CD4-positive, alpha-beta T cell treated with Interleukin-17A for 1 hour (primary cell): ENCODE data around the gene PSMC5.
A peak's percentile ranks its signal among the peaks of the same experiment; 100 is the strongest.
"Not testable (repeated sequence)": the region's sequence is repeated elsewhere in the genome, so short reads cannot be mapped to it uniquely, and the experiment has no call there.

Experiments
- DNase-seq: peaks from one replicate; pipeline ENCODE4 v3.0.0-alpha.2; 2020

Gene PSMC5

DNA sequence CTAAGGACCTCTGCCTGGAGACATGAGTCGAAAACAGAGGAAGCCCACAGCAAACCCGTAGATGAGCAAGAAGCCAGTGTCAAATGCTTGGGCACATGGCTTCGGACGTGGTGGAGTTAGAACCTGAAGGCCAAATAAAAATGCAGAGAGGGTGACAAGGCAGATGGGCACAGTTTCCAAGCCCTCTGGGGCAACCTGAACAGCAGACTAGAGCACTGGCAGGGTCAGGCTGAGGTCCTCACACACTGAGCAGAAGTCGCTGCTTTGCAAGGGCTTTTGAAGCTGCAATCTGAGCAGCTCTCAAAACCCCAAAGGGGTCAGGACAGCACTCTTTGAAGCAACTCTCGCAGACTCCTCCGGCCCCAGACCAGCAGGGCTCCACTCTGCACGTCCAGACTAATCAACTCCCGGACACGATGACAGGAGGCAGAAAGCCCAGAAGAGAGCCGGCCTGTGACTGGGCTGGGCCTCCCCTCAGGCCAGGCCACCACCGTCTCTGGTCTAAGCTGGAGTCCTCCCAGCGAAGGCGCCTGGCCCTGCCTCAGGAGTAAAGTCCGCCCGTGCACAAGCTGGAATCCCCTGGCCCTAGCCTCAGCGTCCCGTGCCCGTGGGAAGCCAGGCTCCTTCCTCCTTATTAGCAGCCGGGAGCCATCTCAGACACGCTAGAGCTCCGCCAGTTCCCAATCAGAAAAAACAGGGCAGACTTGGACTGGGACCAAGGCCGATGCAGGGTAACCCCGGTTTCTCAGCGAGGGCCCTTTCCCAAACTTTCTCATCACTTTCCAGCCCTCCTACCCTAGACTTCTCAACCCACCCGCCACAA, 14.3 kb downstream of the PSMC5 start:
- no peak for DNase-seq

DNA sequence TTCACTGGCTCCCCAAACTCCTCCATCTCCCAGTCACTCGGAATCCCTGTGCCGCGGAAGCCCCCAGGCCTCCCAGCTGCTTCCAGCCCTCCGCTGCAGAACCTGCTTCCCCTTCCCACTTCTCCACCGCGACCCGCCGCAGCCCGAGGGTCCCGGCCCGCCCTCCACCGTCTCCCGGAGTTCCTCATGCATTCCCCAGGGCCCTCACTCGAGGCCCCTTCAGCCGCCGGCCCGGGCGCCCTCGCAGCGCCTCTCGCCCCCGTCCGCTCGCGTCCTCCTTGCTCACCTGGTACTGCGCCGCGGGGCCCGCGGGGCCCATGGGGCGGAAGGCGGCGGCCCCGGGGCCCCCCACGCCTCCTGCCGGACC, 14.9 kb downstream of the PSMC5 start:
- DNase-seq: no peak

DNA sequence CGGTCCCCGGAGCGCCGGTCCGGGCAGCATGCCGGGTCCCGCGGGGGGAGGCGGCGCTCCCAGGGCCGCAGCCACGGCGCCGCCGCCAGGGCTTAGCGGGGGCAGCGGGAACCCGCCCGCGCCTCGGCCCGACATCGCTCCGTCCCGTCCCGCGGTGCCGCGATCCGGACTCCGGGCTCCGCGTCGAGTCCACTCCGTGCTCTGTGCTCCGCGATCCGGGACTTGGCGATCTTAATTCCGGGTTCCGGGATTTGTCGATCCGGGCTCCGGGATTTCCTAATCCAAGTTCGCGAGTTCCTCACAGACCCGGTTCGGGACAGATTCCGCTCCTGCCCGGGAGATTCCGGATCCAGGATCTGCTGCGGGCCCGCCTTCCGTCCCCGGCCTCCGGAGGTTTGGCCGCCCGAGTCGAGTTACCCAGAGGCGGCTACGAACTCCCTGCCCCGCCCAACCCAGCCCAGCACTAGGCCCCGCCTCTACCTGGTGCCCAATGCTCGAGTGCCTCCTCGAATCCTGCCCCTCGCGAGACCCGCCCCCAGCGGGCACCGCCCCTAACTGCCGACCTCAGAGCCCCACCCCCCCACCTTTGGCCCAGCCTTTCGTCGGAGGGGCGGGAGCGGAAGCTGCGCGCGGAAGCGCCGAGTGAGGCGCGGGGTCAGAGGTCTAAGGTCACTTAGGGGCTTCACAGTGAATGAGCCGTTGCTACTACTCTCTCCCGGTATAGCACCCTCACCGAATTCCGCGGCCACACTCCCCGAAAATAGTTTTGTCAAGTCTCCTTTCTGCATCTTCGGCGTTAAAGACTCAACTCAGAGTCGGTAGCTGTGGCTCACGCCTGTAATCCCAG, 15.5 kb downstream of the PSMC5 start, which contains the start of gene SMARCD2:
Gene SMARCD2 (minus strand): TSS at position 146 of the 847 bp plus-strand sequence. CDS start 11 bp downstream, at position 135.
- peak; percentile 99 for DNase-seq

DNA sequence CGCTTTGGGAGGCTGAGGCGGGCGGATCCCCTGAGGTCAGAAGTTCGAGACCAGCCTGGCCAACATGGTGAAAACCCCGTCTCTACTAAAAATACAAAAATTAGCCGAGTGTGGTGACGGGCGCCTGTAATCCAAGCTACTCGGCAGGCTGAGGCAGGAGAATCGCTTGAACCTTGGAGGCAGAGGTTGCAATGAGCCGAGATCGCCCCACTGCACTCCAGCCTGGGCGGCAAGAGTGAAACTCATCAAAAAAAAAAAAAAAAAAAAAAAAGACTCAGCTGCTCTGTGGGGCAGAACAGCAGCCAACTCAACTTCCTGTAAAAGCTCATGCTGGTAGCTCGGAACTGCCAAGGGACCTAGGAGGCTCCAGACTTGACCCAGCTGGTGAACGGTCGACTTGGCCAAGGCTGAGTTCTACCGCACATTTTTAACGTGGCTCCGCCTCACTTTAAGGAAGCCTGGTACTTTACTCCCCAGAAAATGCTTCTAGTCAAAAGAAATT, 16.2 kb downstream of the PSMC5 start:
- DNase-seq: peak; percentile 52

DNA sequence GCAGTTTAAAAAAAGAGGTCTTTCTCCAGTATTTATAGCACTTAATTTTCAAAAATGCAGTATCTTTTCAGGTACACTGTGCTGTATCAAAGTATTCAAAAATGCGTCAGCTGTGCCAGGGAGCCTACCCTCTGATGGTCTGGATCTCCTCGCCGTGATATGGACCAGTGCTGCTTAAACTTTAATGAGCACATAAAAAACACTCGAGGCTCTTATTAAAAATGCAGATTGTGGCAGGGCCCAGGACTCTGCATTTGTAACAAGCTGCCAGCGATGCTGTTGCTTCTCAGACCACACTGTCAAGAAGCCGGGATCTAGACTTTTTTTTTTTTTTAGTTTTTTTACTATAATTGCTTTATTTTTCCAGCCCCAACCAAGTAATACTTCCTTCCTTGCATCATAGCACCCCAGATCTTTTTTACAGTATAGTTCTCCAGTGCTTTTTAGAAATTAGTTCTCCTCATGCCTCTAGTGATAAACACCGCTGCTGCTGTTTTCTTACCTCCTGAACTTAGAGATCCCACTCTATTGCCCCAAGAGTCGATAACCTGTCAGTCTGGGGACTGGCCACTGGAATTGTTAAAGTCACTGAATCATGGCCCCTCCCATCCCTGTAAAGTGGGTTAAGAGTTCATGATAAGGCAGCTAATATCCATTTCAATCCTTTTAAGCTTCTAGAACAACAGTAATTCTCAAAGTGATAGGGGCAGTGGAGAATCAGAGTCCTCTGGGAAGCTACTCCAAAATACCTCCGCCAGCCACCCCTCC, 16.9 kb downstream of the PSMC5 start:
- DNase-seq: no peak

DNA sequence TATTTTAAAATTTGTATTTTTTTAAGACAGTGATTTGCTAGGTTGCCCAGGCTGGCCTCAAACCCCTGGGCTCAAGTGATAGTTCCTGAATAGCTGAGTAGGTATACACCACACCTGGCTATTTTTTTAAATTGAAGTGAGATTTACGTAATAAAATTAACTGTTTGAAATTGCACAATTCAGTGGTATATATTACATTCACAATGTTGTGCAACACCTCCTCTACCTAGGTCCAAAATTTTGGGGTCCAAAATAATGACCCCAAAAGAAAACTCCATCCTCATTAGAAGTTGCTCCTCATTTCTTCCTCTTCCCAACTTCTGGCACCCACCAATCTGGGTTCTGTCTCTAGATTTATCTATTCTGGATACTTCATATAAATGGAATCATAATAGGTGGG, 18.3 kb downstream of the PSMC5 start:
- DNase-seq: no peak

DNA sequence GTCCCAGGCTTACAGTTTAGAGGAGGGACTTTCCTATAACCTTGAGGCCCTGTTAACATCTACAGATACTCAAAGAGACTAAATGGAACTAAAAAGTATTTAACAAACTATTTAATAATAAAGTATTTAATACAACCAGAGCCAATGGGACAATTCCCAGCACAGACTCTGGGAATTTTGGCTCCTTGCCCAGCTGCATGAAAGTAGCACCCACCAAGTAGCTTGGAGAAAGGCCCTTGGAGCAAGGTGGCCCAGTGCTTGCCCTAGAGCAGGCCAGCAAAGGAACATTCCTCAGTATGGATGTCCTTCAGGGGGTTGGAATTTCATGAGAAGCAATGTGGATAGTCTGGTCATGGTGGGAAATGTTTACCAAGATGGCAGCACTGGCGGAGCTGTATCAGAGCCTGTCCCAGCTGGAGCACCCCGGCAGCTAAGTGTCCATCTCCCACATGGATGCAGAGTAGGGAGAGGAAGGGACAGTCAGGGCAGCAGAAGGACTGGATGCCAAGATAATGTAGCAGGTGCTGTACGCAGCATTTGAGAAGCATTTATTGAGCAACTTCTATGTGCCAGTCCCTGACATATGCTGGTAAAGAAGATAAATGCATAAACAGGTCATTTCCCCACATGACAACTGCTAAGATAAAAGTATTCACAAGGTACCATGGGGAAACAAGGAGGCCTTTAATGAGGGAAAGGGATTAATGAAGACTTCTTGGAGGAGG, 20.5 kb downstream of the PSMC5 start:
- DNase-seq: no peak

DNA sequence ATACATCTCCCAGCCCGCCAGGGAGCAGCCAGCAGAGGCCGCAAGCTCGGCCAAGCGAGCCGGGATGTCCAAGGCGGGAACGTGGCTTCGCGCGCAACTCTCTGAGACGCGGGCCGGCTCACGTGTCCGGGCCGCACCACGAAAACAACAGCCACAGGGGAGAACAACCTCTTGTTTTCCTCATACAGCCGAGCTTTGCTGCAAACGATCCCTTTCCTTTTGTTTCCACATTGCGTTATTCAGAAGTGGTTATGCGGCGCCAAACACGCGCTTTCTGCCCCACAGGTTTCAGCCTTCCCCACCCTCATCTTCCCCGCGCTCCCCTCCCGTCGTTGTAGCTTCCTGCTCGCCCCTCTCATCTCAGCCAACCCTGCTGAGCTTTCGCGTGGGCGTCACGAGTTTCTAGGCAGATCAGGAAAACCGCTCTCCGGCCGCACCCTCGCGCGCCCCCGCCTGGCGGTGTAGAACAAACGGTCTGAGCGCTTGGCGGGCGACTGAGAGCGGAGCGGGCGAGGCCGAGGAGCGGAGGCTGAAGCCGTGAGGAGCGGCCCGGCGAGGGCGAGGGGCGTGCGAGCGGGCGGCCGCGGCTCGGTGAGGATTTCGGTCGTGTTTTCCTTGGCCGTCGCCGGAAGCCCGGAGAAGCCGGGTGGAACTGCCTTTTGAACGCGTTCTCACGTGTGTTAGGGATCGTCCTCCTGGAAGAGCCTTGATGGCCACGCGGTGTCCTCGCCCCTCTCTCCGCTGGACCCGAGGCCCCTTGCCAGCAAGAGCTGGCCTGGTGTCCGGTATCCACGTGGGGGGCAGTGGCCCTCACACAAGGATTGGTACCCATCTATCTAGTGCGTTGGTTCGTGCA, 21.8 kb downstream of the PSMC5 start:
- DNase-seq: peak; percentile 95

DNA sequence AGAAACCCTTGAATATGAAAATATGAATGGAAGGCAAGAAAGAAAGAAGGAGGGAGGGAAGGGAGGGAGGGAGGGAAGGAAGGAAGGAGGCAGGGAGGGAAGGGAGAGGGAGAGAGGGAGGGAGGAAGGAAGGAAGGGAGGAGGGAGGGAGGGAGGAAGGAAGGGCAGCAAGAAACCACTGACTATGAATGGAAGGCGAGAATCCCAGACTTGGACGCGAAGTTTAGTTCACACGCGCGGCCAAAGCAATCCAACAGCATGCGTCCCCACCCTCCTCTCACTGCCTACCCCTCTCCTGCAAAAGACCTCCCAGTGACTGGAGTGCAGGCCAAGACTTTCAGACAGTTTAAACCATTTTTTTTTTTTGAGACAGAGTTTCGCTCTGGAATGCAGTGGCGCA, 23.2 kb downstream of the PSMC5 start:
- no peak for DNase-seq

DNA sequence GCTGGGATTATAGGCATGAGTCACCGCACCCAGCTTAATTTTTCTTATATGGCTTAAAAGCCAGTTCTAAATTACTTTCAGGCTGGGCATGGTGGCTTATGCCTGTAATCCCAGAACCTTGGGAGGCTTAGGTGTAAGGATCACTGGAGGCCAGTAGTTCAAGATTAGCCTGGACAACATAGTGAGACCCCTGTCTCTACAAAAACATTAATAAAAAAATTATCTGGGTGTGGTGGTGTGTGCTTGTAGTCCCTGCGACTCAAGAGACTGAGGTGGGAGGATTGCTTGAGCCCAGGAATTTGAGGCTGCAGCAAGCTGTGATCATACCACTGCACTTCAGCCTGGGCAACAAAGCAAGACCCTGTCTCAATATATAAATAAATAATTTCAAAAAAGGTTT, 26.0 kb downstream of the PSMC5 start:
- DNase-seq: no peak

DNA sequence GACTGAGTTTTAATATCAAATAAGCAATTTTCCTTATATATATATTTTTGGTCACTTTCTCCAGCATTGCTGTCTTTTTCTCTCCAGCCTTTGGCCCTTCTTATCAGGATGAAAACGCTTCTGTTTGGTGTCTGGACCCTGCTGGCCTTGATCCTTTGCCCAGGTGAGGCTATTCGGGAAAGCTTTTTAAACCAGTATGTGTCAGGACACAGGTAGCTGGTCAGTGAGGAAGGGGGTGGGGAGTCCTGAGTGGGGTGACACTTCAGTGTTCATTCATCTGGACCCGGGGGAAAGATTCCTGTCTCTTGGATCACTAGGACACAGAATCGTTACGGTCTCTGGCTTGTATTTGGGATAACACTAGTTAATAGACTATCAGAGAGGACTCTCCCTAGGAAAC, 27.5 kb downstream of the PSMC5 start:
- DNase-seq: no peak

DNA sequence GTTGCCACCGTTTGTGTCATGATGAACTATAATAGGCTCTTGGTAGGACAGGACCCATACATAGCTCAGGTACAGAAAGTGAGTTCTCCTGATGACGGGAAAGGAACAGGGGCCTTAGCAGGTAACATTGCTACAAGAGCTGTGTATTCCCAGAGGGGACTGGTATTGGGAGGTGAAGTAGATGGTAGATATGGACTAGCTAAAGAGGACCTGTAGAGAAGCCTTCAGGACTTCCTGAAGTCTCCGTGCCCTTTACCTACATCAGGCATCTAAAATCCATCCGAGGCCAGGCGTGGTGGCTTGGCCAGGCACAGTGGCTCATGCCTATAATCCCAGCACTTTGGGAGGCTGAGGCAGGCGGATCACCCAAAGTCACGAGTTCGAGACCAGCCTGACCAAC, 28.0 kb downstream of the PSMC5 start:
- no peak for DNase-seq

DNA sequence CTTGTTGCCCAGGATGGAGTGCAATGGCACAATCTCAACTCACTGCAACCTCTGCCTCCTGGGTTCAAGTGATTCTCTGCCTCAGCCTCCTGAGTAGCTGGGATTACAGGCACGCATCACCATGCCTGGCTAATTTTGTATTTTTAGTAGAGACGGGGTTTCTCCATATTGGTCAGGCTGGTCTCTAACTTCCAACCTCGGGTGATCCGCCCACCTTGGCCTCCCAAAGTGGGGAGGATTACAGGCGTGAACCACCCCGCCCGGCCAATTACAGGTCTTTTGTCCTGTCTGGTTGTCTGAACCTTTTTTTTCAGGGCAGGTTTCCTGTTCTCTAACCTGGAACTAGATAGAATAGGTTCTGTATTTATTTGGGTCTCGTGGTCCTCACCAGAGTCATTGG, 29.2 kb downstream of the PSMC5 start:
- not testable (repeated sequence) for DNase-seq

DNA sequence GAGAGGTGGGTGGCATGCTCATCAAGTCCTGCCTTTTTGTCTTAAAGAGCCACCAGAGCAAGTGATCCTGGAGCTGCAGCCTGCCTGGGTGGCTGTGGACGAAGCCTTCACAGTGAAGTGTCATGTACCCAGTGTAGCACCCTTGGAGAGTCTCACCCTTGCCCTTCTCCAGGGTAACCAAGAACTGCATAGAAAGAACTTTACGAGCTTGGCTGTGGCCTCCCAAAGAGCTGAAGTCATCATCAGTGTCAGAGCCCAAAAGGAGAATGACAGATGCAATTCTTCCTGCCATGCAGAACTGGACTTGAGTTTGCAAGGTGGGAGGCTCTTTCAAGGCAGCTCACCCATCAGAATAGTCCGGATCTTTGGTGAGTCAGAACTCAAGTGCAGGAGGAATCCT, 32.0 kb downstream of the PSMC5 start:
- DNase-seq: no peak

DNA sequence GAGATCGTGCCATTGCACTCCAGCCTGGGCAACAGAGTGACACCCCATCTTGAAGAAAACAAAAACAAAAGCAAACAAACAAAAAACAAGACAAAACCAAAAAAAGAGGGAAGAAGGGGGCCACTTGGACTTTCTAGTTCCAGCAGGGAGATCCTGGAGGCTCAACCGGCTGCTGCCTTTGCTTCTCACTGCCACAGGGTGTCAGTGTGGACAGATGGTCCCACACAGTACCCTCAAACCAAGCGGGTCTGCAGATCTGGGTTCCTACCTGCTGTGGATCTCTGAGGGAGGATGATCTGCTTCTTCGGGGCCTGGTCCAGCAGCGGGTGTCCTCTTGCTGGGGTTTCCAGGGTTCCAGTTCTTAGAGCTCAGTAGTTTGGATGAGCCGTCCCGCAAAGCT, 39.4 kb downstream of the PSMC5 start:
- DNase-seq: not testable (repeated sequence)

DNA sequence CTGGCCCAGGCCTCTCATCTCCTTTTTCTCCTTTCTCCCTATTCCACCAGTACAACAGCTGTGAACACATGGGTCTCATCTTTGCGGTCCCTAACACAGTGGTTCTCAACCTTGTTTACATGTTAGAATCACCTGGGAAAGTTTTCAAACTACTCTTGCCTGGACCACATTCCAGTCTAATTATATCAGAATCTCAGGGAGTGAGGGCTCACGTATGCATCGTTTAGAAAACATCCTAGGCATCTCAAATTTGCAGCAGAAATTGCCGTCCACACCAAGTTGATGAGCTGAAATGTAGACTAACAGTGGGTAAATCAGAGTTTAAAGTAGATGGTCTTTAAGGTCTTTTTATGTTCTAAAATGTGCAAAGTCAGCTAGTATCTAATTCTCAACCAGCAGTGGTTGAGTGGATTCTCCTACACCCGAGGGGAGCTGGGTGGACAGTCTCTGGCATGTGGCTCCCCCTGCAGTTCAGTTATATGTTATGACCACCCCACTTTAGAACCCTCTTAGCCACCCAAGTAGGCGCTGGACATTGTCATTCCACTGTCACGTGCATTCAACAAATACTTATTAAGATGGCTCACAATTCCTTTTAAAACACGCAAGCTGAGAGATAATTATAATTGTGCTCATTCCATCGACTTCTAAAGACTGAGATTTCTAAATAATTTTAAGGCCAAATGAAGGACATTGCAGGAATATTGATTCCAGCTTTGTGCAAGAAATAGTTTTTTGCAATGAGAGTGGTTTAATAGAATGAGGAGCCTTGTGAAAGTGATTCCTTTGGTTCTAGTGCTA, 42.5 kb downstream of the PSMC5 start:
- DNase-seq: not testable (repeated sequence)

DNA sequence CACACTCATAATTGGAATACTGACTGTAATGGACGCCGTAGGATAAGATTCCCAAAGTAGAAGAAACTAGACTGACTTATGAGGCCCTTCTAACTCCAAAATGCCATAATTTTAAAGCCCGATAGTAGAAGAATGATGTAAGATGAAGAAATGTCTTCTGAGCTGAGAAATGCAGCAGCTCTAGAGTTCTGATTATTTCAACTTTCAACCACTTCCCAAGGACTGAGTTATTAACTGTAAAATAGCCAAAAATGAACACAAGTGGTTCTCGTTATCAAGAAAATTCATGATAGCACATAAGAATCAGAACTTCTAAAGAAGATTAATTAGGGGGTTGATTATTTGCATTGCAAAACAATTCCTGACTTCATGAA, 43.0 kb downstream of the PSMC5 start:
- DNase-seq: not testable (repeated sequence)

DNA sequence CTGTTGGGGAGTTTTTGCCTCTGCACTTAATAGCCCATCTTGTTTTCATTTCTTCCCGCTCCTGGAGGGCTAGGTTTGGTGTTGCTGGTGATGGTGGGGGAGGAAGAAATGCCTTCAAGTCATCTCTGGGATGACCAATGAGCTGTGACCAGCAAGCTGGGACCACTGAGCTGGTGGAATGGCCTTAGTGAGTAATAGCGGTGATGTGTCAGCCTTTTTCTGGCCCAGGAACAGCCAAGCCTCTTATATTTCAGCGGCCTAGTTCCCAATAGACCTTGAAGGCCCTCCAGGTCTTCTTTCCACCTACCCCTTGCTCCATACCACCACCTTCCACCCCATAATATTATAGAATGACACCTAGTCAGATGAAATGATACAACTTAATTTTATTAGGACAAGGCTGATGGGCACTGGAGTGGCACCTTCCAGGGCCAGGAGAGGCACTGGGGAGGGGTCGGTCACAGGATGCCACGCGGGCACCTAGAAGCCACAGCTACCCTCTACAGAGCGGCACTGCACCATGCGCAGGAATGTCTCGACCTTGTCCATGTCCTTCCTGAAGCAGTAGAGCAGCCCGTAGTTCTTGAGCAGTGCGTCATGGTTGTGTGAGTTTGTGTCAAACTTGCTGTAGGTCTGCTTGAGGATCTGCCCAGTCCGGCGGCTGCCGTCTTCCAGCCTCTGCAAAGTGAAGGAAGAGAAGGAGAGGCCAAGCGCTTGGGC, 44.6 kb downstream of the PSMC5 start:
- DNase-seq: not testable (repeated sequence)

DNA sequence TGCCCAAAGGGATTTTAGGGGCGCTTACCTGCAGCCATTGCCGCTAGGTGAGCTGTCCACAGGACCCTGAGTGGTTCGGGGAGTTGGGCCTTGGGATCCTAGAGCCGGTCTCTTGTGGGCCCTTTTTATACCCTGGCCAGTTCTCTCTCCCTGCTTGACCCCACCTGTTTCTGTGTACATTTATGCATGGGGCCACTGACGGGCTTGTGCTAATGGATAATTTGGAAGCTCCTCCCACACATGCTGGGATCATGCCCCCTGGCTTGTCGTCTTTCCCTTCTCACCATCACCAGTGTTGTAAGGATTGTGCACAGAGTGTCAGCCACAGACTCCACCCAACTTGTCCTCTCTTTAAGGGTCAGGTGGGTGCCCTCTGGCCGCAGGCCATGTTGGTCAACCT, 46.3 kb downstream of the PSMC5 start, which contains the start of gene CSH2:
Gene CSH2 (minus strand): TSS at position 101 of the 400 bp plus-strand sequence. CDS start 63 bp downstream, at position 38.
- not testable (repeated sequence) for DNase-seq
